Mammary epithelial cell (primary cell): ENCODE measurements around the gene GUCY2D.

Source experiments
- EZH2 ChIP-seq: IDR thresholded peaks from 2 replicates; pipeline ENCODE4 v1.6.1; 2012; ENCODE audit warnings: low read length, inconsistent platforms, borderline replicate concordance
- TF ChIP-seq, protein P1 (sequence below), 2 donors: IDR thresholded peaks in 1 of 2; conservative IDR thresholded peaks in 1 of 2; 2 replicates each; pipeline ENCODE4 v1.5.1; 2011 to 2012; ENCODE audit warnings: inconsistent platforms in 2 of 2, low read length in 2 of 2, mild to moderate bottlenecking in 2 of 2, control low read depth in 1 of 2, low read depth in 1 of 2; ENCODE audit not compliant: insufficient read depth in 1 of 2; ENCODE audit errors: extremely low read depth in 1 of 2

DNA sequence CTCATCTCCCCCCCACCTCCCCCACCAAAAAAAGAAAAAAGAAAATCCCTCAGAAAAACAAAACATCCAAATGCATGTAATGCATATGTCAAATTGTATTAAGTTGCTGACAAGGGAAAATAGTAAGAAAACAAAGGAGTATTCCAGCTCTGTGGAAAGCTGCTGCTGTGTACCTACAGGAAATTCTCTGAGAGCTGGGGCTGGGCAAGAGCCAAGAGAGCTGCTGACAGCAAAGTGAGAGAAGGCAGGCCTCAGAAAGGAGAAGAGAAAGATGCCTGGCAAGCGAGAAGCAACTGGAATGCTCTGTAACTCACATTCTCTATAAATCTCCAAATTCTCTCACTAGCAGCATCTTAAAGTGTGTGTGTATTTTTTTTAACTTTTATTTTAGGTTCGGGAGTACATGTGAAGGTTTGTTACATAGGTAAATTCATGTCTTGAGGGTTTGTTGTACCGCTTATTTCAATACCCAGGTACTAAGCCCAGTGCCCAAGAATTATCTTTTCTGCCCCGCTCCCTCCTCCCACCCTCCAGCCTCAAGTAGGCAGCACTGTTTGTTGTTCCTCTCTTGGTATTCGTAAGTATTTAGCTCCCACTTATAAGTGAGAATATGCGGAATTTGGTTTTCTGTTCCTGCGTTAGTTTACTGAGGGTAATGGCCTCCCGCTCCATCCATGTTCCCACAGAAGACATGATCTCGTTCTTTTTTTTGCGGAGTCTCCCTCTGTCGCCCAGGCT, 46.0 kb upstream of the GUCY2D start:
- TF ChIP-seq, protein P1, sequence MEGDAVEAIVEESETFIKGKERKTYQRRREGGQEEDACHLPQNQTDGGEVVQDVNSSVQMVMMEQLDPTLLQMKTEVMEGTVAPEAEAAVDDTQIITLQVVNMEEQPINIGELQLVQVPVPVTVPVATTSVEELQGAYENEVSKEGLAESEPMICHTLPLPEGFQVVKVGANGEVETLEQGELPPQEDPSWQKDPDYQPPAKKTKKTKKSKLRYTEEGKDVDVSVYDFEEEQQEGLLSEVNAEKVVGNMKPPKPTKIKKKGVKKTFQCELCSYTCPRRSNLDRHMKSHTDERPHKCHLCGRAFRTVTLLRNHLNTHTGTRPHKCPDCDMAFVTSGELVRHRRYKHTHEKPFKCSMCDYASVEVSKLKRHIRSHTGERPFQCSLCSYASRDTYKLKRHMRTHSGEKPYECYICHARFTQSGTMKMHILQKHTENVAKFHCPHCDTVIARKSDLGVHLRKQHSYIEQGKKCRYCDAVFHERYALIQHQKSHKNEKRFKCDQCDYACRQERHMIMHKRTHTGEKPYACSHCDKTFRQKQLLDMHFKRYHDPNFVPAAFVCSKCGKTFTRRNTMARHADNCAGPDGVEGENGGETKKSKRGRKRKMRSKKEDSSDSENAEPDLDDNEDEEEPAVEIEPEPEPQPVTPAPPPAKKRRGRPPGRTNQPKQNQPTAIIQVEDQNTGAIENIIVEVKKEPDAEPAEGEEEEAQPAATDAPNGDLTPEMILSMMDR (conservative IDR thresholded peaks at IDR 0.05 in 1 of 2, IDR thresholded peaks at IDR 0.05 in 1 of 2; ENCODE audit: extremely low read depth in 1 of 2, insufficient read depth in 1 of 2, low read depth in 1 of 2, low read length in 2 of 2), result no peak
- no peak for TF ChIP-seq EZH2
